ENCODE measurements around the gene BCL10. TPM values are rescaled to one million over a fixed set of nuclear protein-coding genes. Genes with fewer than 3 reads are reported as not detected.

The BCL10 gene
- total RNA-seq, 1 experiment from 2014 or later = 33.8 TPM

DNA sequence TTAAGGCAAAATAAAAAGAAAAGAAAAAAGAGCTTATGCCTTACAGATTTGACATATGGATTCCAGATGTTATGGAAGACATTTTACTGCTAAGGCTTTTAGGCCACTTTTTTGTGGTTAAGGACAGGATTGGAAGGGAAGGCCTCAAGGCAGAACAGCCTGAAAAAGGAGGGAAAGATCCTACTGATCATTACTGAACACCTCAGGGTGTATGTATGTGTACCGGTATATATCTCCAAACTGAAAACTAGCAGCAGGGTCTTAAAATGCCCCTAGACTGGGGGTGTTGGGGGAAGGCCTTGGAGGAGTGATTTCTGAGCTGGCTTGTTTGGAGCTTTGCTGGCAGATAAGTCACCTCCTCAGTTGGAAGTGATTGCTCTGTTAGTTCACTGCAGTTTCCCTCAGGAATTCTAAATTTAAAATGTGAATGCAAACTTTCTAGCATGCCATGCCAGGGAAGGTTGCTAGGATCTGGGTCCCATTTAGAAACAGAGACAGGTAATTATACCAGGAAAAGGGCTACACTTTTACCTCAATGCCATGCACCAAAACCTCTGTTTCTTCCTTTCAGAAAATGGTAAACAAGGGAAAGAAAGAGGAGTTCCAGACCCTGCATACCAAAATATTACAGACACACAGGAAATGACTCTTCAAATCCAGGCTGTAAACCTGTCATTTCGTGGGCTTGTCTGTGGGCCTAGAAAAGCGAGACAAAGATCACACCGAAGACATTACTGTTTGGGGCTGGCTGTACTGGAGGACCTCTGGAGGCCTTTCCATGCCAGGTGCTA lies 32.0 kb downstream of the BCL10 start (continued):
- TF ChIP-seq ELF1 (IDR thresholded peaks at IDR 0.05; ENCODE audit: borderline replicate concordance, low read depth) = no peak

DNA sequence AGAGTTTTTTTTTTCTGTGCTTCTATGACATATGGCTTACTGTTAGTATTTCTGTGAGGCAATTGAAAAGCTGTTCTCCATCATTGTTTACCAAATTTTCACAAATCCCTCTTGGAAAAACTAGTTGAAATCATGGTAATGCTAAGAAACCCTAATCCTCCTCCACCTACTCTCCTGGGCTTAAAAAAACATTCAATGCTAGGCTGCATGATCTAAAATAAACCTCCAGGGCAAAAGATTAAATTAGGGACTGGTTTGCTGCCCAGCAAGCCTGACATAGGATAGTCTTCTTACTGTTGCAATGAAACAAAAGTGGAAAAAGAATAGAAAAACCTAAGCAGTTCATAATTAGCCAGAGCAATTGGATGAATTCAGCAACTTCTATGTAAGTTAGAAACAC lies 33.1 kb downstream of the BCL10 start:
- H3K9me2 ChIP-seq (ENCODE audit: insufficient read depth) = no peaks in the 10 kb centered on the region
- H3K4me2 ChIP-seq (ENCODE audit: low read length) = no peak overlapping the region
- no TSS peak for BruUV-seq (replicated peaks)
- no peaks in the 10 kb centered on the region for H3K27me3 ChIP-seq (ENCODE audit: insufficient read depth, low read length)
- no peaks in the 10 kb centered on the region for H4K20me1 ChIP-seq (ENCODE audit: insufficient read depth)
- no peak for ATAC-seq
- no peaks in the 10 kb centered on the region for H3K36me3 ChIP-seq (ENCODE audit: control insufficient read depth in 1 of 2, insufficient read depth in 2 of 2, low read length in 2 of 2)
- CTCF ChIA-PET = interaction anchor here (2.5 to 3.0 kb wide), 2 partner anchors 11 to 299 kb away, joined by 8 to 17 read pairs; no protein-coding TSS in a partner anchor
- TF ChIP-seq ZNF274 (IDR thresholded peaks at IDR 0.05; ENCODE audit: low read depth, low read length) (no peak), JUND (IDR thresholded peaks at IDR 0.05) (no peak), FOSL1 (IDR thresholded peaks at IDR 0.05; ENCODE audit: low read depth) (no peak), EZH2phosphoT487 (IDR thresholded peaks at IDR 0.05; ENCODE audit: borderline replicate concordance) (no peak), SP1 (IDR thresholded peaks at IDR 0.05; ENCODE audit: low read depth) (no peak), POLR2A (IDR thresholded peaks at IDR 0.05; ENCODE audit: borderline replicate concordance, extremely low read depth, insufficient read depth, insufficient read length) (no peak), POLR2AphosphoS5 (IDR thresholded peaks at IDR 0.05; ENCODE audit: low read depth, low read length) (no peak), TCF7L2 (IDR thresholded peaks at IDR 0.05; ENCODE audit: borderline replicate concordance, extremely low read depth, insufficient read depth, insufficient read length) (no peak), CBX3 (IDR thresholded peaks at IDR 0.05; ENCODE audit: low read depth) (no peak)
- TF ChIP-seq, protein P1, sequence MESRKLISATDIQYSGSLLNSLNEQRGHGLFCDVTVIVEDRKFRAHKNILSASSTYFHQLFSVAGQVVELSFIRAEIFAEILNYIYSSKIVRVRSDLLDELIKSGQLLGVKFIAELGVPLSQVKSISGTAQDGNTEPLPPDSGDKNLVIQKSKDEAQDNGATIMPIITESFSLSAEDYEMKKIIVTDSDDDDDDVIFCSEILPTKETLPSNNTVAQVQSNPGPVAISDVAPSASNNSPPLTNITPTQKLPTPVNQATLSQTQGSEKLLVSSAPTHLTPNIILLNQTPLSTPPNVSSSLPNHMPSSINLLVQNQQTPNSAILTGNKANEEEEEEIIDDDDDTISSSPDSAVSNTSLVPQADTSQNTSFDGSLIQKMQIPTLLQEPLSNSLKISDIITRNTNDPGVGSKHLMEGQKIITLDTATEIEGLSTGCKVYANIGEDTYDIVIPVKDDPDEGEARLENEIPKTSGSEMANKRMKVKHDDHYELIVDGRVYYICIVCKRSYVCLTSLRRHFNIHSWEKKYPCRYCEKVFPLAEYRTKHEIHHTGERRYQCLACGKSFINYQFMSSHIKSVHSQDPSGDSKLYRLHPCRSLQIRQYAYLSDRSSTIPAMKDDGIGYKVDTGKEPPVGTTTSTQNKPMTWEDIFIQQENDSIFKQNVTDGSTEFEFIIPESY (IDR thresholded peaks at IDR 0.05; ENCODE audit: extremely low read depth, insufficient replicate concordance, low read length) = no peak
- TF ChIP-seq, protein P2, sequence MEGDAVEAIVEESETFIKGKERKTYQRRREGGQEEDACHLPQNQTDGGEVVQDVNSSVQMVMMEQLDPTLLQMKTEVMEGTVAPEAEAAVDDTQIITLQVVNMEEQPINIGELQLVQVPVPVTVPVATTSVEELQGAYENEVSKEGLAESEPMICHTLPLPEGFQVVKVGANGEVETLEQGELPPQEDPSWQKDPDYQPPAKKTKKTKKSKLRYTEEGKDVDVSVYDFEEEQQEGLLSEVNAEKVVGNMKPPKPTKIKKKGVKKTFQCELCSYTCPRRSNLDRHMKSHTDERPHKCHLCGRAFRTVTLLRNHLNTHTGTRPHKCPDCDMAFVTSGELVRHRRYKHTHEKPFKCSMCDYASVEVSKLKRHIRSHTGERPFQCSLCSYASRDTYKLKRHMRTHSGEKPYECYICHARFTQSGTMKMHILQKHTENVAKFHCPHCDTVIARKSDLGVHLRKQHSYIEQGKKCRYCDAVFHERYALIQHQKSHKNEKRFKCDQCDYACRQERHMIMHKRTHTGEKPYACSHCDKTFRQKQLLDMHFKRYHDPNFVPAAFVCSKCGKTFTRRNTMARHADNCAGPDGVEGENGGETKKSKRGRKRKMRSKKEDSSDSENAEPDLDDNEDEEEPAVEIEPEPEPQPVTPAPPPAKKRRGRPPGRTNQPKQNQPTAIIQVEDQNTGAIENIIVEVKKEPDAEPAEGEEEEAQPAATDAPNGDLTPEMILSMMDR (IDR thresholded peaks at IDR 0.05 in 2 of 3, conservative IDR thresholded peaks at IDR 0.05 in 1 of 3; ENCODE audit: borderline replicate concordance in 1 of 3, insufficient read depth in 1 of 3, low read depth in 2 of 3, low read length in 2 of 3) = no peak
- TF ChIP-seq, protein P3, sequence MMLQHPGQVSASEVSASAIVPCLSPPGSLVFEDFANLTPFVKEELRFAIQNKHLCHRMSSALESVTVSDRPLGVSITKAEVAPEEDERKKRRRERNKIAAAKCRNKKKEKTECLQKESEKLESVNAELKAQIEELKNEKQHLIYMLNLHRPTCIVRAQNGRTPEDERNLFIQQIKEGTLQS (IDR thresholded peaks at IDR 0.05) = no peak
- no peak overlapping the region for H2AFZ ChIP-seq (ENCODE audit: low read depth, low read length, poor library complexity, severe bottlenecking)
- peaks cover 4 to 10% of the 10 kb centered on the region in 2 experiments; a peak in 3 of 4 replicates for H3K4me1 ChIP-seq (ENCODE audit: control insufficient read depth in 1 of 2, insufficient read depth in 2 of 2, low read length in 2 of 2)
- no peaks in the 10 kb centered on the region for H3K9me3 ChIP-seq (ENCODE audit: control insufficient read depth in 1 of 2, insufficient read depth in 1 of 2, low read depth in 1 of 2, low read length in 2 of 2)
- no peak for DNase-seq (ENCODE audit: low read depth, low spot score)
- no peak overlapping the region for H3K27ac ChIP-seq (ENCODE audit: low read depth, low read length)
- RAD21 ChIA-PET (ENCODE audit: low non-redundant PET in 1 of 2, low total read pairs in 2 of 2, uncharacterized antibody in 2 of 2, unreplicated experiment in 2 of 2) = no interaction called here
- no peaks in the 10 kb centered on the region for H3K79me2 ChIP-seq (ENCODE audit: insufficient read depth, low read length)
- no peak overlapping the region for H3K4me3 ChIP-seq (replicated peaks in 1 of 2; ENCODE audit: low read depth in 1 of 2, low read length in 2 of 2)
- intact Hi-C loops (cut with micrococcal nuclease) = no loop called here
- POLR2A ChIA-PET = no interaction called here
- H3K9ac ChIP-seq (ENCODE audit: low read length) = no peak overlapping the region

Data from HCT116 (cell line).